Effector memory CD4-positive, alpha-beta T cell (primary cell): ENCODE measurements around the gene NOX3.
"Not testable (repeated sequence)": the region's sequence is repeated elsewhere in the genome, so short reads cannot be mapped to it uniquely, and the experiment has no call there.

Experiments used
- DNase-seq, 3 donors: peaks; one replicate each; pipeline ENCODE4 v3.0.0-alpha.2; 2020
- H3K27ac ChIP-seq: 2 replicates; pipeline ENCODE4 v1.7.0; 2013; ENCODE audit warnings: mild to moderate bottlenecking, low read length, moderate library complexity; ENCODE audit not compliant: insufficient read depth, poor library complexity, severe bottlenecking
- H3K27me3 ChIP-seq: replicated peaks from 2 replicates; pipeline ENCODE4 v1.7.0; 2013; ENCODE audit warnings: mild to moderate bottlenecking, low read length; ENCODE audit not compliant: insufficient read depth, control insufficient read depth, poor library complexity, severe bottlenecking
- H3K36me3 ChIP-seq: 2 replicates; pipeline ENCODE4 v1.7.0; 2013; ENCODE audit warnings: mild to moderate bottlenecking, low read length, moderate library complexity; ENCODE audit not compliant: control insufficient read depth, insufficient read depth
- H3K4me1 ChIP-seq: 2 replicates; pipeline ENCODE4 v1.7.0; 2013; ENCODE audit warnings: low read length, mild to moderate bottlenecking; ENCODE audit not compliant: control insufficient read depth, insufficient read depth, poor library complexity, severe bottlenecking
- H3K4me3 ChIP-seq: 2 replicates; pipeline ENCODE4 v1.7.0; 2013; ENCODE audit warnings: low read length, low read depth, mild to moderate bottlenecking; ENCODE audit not compliant: insufficient read depth, poor library complexity, severe bottlenecking
- H3K9me3 ChIP-seq: 2 replicates; pipeline ENCODE4 v1.7.0; 2013; ENCODE audit warnings: mild to moderate bottlenecking, low read length, moderate library complexity; ENCODE audit not compliant: control insufficient read depth

Gene NOX3

DNA sequence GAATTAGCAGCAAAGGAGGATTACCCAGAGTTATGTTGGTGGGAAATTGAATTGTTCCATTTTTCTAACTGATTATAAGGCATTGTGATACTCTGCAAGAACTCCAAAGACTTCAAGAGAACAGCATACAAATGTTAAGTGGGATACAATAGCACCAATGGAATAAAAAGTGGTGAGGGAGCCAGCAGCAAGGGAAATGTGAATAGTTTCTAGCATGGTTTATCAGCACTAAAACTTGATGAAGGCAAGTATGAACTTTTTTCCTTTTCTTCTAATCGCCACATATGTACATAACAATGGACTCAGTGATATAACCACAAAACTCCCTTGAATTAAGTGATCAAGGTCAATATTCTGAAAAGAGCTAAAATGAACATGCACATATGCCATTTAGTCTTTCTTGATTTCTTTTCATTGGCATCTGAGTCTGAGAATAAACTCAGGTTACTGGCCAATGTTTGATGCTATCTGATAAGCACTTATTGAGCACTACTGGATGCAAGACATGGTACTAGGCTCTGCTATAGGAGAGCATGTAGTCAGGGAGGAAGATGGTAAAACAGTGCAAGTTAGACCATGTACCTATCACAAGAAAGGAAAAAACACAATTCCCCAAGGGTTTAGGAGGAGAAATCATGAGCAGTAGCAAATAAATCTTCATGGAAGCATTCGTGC is 36.6 kb upstream of the NOX3 start:
- H3K9me3 ChIP-seq = no peaks in the 10 kb centered on the region
- H3K27me3 ChIP-seq = no peaks in the 10 kb centered on the region
- no peak for DNase-seq
- H3K36me3 ChIP-seq = no peaks in the 10 kb centered on the region
- no peak overlapping the region for H3K27ac ChIP-seq
- no peak overlapping the region for H3K4me3 ChIP-seq
- no peaks in the 10 kb centered on the region for H3K4me1 ChIP-seq

- Histone ChIP-seq H3K36me3 (no peaks in the 10 kb centered on the region), H3K4me3 (no peak overlapping the region), H3K9me3 (no peaks in the 10 kb centered on the region), H3K27ac (no peak overlapping the region), H3K4me1 (no peaks in the 10 kb centered on the region), H3K27me3 (no peaks in the 10 kb centered on the region)
- no peak for DNase-seq
Observed at GRCh38 chr6:155491421-155491820, 35.8 kb upstream of the NOX3 start.

GRCh38 chr6:155488197-155488596 is 32.6 kb upstream of the NOX3 start:
- H3K27me3 ChIP-seq, DNase-seq, H3K4me3 ChIP-seq, H3K27ac ChIP-seq, H3K9me3 ChIP-seq, H3K4me1 ChIP-seq, H3K36me3 ChIP-seq: not testable (repeated sequence)

DNA sequence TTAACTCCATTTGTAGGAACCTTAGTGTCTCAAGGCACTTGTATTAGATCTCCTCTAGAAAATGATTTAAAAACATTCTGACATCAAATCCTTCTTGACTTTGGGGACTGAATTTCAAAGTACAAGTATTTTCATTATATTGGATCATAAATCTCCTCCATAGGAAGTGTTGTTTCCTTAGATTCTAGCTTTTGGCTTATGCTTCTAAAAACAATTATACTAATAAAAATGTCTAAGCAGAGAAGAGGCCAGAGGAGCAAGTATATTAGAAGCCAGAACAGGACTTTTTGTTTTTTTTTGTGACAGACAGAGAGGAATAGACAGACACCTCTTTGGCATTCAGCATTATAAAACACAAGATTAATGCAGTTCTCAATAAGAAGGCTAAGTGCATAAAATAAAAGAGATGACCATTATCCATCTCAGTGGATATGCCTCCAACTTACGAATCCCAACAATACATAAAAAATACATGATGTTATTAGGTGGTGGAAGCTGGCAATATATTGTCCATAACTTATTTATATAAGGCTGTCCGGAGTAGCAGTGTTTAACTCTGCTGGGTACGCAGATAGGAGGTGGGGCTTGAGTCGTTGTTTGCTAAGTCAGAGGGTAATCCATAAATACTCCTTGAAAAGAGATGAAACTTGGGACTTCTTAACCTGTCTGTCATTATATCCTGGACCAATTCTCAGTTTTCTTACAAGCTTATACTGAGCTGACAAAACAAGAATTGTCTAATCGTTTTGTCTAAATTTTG is 31.9 kb upstream of the NOX3 start:
- Histone ChIP-seq H3K4me1 (no peaks in the 10 kb centered on the region), H3K4me3 (no peak overlapping the region), H3K27ac (no peak overlapping the region), H3K9me3 (no peaks in the 10 kb centered on the region), H3K36me3 (no peaks in the 10 kb centered on the region), H3K27me3 (no peaks in the 10 kb centered on the region)
- no peak for DNase-seq

DNA sequence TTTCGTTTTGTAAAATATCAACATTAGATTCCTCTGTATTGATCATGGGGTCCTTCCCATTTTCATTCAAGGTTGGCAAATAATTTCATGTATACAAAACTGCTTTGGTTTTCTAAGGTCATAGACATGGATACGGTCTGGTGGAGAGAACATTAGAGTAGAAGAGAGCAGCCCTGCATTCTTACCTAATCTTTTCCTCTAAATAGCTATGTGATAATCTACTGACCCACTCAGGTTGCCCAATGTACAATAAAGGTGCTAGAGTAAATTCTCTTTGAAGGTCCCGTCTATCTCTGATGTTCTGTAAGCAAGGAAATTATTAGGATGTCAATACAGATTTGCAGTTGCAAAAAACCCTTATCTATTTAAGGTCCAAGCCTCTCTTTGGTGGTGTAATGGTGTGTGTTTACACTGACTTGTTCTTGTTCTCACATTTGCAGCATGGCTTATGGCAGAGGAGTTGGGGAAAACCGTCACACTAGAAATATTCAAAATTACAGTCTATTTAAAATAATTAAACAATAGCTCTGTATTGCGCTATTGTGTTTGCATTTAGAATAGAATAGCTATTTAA is 31.2 kb upstream of the NOX3 start:
- Histone ChIP-seq H3K27ac (no peak overlapping the region), H3K27me3 (no peaks in the 10 kb centered on the region), H3K36me3 (no peaks in the 10 kb centered on the region), H3K4me3 (no peak overlapping the region), H3K4me1 (no peaks in the 10 kb centered on the region), H3K9me3 (no peaks in the 10 kb centered on the region)
- no peak for DNase-seq

- H3K36me3 ChIP-seq = no peaks in the 10 kb centered on the region
- no peaks in the 10 kb centered on the region for H3K4me1 ChIP-seq
- no peak overlapping the region for H3K4me3 ChIP-seq
- no peak overlapping the region for H3K27ac ChIP-seq
- H3K9me3 ChIP-seq = no peaks in the 10 kb centered on the region
- no peaks in the 10 kb centered on the region for H3K27me3 ChIP-seq
- DNase-seq = no peak
Observed at GRCh38 chr6:155485756-155486155, 30.1 kb upstream of the NOX3 start.

GRCh38 chr6:155483858-155484257 is 28.2 kb upstream of the NOX3 start:
- H3K9me3 ChIP-seq = no peaks in the 10 kb centered on the region
- H3K27me3 ChIP-seq = no peaks in the 10 kb centered on the region
- H3K4me3 ChIP-seq = no peak overlapping the region
- H3K36me3 ChIP-seq = no peaks in the 10 kb centered on the region
- H3K27ac ChIP-seq = no peak overlapping the region
- DNase-seq = no peak
- H3K4me1 ChIP-seq = no peaks in the 10 kb centered on the region

GRCh38 chr6:155481215-155481614 is 25.6 kb upstream of the NOX3 start:
- no peak overlapping the region for H3K27ac ChIP-seq
- H3K9me3 ChIP-seq = no peaks in the 10 kb centered on the region
- H3K4me3 ChIP-seq = no peak overlapping the region
- H3K36me3 ChIP-seq = no peaks in the 10 kb centered on the region
- no peaks in the 10 kb centered on the region for H3K27me3 ChIP-seq
- no peak for DNase-seq
- no peaks in the 10 kb centered on the region for H3K4me1 ChIP-seq

DNA sequence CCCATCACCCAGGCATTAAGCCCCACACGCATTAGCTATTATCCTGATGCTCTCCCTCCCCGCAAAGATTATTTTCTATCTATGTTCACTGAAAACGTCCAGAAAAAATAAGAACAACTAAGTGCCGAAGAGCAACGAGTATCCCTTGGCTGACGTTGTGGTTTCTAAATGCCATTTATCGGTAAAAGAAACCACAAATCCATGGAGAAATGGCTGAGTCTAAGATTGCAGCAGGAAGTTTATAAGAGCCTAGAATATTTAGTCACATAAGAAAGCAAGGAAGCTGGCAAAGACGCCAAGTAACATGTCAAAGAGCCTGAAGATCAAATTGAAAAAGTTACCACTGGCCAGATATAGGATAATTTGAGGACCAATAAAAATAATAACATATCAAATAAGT is 18.1 kb upstream of the NOX3 start:
- H3K9me3 ChIP-seq = no peaks in the 10 kb centered on the region
- no peaks in the 10 kb centered on the region for H3K36me3 ChIP-seq
- no peaks in the 10 kb centered on the region for H3K4me1 ChIP-seq
- no peaks in the 10 kb centered on the region for H3K27me3 ChIP-seq
- H3K27ac ChIP-seq = no peak overlapping the region
- H3K4me3 ChIP-seq = no peak overlapping the region
- DNase-seq = no peak

DNA sequence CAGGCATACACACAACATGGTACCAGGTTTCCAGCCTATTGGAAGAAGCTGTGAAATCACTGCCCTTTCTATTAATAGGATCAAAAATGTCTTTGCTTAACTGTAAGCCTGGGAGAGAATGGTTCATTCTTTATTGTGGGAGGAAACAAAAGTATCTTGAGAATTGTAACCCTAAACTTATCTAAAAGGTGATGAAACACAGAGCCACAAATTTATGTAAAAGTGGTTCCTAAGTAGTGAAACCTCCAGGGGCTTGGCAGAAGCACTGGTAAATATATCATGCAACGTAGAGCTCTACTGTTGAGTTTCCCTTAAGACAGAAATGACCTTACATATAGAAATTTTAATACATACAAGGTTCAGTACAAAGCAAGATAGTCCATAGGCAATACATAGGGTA is 17.2 kb upstream of the NOX3 start:
- Histone ChIP-seq H3K9me3 (no peaks in the 10 kb centered on the region), H3K27ac (no peak overlapping the region), H3K27me3 (no peaks in the 10 kb centered on the region), H3K4me1 (no peaks in the 10 kb centered on the region), H3K4me3 (no peak overlapping the region), H3K36me3 (no peaks in the 10 kb centered on the region)
- no peak for DNase-seq
